ENCODE data around the gene FIBCD1.

- TF ChIP-seq RCOR1 (IDR thresholded peaks at IDR 0.05; ENCODE audit: low read length) = no peak
- TF ChIP-seq SIN3A (IDR thresholded peaks at IDR 0.05; ENCODE audit: borderline replicate concordance, low read depth, low read length) = no peak
- no peak for TF ChIP-seq RXRA (IDR thresholded peaks at IDR 0.05; ENCODE audit: borderline replicate concordance, low read depth)
- no peak for TF ChIP-seq GABPA (IDR thresholded peaks at IDR 0.05; ENCODE audit: low read depth)
- no peak for TF ChIP-seq CTCF (IDR thresholded peaks at IDR 0.05)
- TF ChIP-seq POLR2AphosphoS5 (IDR thresholded peaks at IDR 0.05; ENCODE audit: low read depth, low read length) = no peak
Observed at GRCh38 chr9:130905902-130906734, 32.9 kb downstream of the FIBCD1 start.
